Suprapubic skin (tissue), 4 donors: ENCODE measurements around the gene RALGPS1.

ENCODE experiments used
- CTCF ChIP-seq, 2 donors: fragments of 200-600 bp in 1 of 2; fragments of 450-650 bp in 1 of 2; sonication (generic) in 1 of 2; IDR thresholded peaks; one replicate each; pipeline ENCODE4 v1.5.1; 2016 to 2019; ENCODE audit warnings: antibody characterized with exemption in 2 of 2, mild to moderate bottlenecking in 1 of 2, moderate library complexity in 1 of 2
- EP300 ChIP-seq: sonication (generic); formaldehyde crosslinking; IDR thresholded peaks from one replicate; pipeline ENCODE4 v1.6.1; 2017; ENCODE audit warnings: antibody characterized with exemption
- POLR2A ChIP-seq, 2 donors: fragments of 450-650 bp; IDR thresholded peaks; one replicate each; pipeline ENCODE4 v1.6.1; 2017; ENCODE audit warnings: antibody characterized with exemption in 2 of 2, mild to moderate bottlenecking in 2 of 2, moderate library complexity in 2 of 2
- POLR2AphosphoS5 ChIP-seq, 3 donors: sonication (generic); formaldehyde crosslinking; IDR thresholded peaks; one replicate each; pipeline ENCODE4 v1.6.1; 2017; ENCODE audit warnings: antibody characterized with exemption in 3 of 3

- TF ChIP-seq CTCF (IDR thresholded peaks at IDR 0.05) (no peak), POLR2A (IDR thresholded peaks at IDR 0.05) (no peak), EP300 (no peak), POLR2AphosphoS5 (IDR thresholded peaks at IDR 0.05) (no peak)
Observed at GRCh38 chr9:127250896-127251391, 336.4 kb downstream of the RALGPS1 start.
